GM13977 (cell line): ENCODE data around the gene TMEM163.
"Not testable (repeated sequence)": the region's sequence is repeated elsewhere in the genome, so short reads cannot be mapped to it uniquely, and the experiment has no call there.

Experiments used
- DNase-seq: peaks from one replicate; pipeline ENCODE4 v3.0.0; 2012; ENCODE audit warnings: low spot score
- in situ Hi-C: fragments of 300-500 bp; cut with MboI; formaldehyde crosslinking; loops from one replicate; pipeline ENCODE4 v1.12.0; 2022; ENCODE audit warnings: low sequenced_read_pairs, low pct_unique_long_range_greater_than_20kb, mixed read lengths, inconsistent platforms; ENCODE audit not compliant: unreplicated experiment
- TF ChIP-seq, protein P1 (sequence below): IDR thresholded peaks from 2 replicates; pipeline ENCODE4 v1.5.1; 2012; ENCODE audit warnings: mild to moderate bottlenecking, control low read depth; ENCODE audit not compliant: insufficient read depth; ENCODE audit errors: extremely low read depth, missing control alignments

TMEM163 gene

DNA sequence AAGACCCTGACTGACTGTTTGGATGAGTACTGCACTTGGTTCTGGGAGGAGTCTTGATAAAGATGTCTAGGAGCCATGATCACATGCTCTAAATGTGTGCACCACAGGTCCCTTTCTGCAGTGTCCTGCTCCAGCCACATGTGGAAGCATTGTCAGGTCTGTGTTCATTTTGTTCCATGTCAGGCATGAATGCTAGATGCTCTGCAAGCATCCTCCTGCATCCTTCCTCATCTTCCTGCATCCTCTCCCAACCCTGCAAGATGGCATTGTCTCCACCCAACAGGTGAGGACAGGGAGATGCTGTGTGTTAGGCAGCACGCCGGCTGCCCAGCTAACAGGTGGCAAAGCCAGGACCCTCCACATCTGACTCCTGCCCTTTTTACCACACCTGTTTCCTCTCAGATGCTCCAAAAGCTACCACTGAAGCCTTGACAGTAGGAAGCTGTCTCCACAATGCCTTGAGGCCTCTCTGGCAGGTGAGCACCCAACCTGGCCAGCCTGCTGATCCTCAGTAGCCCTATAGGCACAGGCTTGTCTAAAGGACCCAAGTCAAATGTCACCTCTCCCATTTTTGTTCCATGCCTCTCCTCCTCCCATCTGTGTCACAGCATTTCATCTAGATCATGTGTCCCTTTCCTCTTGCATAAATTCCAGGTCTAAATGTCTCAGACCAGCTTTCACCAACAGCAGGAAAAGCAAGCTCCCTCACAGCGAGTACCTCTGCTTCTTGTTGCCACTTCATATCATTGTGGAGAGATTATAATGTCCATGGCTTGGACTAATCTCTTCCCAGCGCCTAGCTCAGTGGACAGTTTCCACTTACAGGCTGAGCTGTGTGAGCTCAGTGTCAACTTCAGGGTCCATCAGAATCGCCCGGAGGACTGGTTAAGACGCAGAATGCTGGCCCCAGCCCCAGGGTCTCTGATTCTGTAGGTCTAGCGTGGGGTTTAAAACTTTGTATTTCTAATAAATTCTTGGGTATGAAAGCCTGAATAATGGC is 55.0 kb downstream of the TMEM163 start:
- in situ Hi-C loops = no loop called here
- DNase-seq = no peak
- TF ChIP-seq, protein P1, sequence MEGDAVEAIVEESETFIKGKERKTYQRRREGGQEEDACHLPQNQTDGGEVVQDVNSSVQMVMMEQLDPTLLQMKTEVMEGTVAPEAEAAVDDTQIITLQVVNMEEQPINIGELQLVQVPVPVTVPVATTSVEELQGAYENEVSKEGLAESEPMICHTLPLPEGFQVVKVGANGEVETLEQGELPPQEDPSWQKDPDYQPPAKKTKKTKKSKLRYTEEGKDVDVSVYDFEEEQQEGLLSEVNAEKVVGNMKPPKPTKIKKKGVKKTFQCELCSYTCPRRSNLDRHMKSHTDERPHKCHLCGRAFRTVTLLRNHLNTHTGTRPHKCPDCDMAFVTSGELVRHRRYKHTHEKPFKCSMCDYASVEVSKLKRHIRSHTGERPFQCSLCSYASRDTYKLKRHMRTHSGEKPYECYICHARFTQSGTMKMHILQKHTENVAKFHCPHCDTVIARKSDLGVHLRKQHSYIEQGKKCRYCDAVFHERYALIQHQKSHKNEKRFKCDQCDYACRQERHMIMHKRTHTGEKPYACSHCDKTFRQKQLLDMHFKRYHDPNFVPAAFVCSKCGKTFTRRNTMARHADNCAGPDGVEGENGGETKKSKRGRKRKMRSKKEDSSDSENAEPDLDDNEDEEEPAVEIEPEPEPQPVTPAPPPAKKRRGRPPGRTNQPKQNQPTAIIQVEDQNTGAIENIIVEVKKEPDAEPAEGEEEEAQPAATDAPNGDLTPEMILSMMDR = no peak

DNA sequence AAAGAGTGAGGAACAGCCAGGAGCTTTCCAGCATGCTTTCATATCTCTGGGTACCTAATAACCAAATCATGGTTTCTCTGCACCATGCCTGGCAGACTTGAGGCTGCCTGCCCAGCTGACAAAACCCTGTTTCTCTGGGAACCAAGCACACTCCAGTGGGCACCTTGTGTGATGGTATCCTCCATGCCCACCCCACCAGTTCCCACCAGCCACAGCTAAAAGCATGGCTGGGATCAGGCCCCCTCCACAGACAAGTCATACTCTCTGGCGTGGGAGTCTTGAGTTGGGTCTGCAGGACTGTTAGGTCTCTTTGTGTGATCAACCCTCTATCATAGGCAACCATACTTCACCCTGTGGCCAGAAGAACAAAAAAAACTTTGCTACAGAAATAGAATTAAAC is 56.0 kb downstream of the TMEM163 start:
- DNase-seq = no peak
- TF ChIP-seq, protein P1 = no peak
- in situ Hi-C loops = no loop called here

DNA sequence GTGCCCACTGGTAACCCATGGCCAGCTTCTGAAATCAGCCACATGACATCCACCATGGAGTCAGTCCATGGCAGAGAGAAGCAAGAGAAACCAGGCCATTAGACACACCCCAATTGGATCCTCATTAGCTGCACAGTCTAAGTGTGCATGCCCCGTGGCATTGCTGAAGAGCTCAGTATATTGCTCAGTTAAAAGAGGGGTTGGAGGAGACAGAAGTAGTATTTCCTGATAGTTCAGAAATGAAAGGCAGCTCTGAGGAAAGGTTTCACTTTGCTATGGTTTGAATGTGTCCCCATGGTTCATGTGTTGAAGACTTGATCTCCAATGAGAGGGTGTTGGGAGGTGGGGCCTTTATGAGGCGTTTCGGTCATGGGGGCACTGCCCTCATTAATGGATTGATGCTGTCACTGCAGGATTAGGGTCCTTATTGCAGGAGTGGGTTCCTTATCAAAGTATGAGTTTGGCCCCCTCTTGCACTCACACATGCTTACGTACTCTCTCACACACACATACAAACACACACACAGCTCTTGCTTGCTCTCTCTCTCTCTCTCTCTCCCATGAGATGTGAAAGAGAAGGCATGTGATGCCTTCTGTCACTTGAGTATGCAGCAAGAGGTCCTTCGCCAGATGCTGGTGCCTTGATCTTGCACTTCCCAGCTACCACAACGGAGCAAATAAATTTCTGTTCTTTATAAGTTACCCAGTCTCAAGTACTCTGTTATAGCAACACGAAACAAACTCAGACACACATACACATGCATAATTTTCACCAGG is 58.0 kb downstream of the TMEM163 start:
- in situ Hi-C loops = no loop called here
- TF ChIP-seq, protein P1 = no peak
- no peak for DNase-seq

DNA sequence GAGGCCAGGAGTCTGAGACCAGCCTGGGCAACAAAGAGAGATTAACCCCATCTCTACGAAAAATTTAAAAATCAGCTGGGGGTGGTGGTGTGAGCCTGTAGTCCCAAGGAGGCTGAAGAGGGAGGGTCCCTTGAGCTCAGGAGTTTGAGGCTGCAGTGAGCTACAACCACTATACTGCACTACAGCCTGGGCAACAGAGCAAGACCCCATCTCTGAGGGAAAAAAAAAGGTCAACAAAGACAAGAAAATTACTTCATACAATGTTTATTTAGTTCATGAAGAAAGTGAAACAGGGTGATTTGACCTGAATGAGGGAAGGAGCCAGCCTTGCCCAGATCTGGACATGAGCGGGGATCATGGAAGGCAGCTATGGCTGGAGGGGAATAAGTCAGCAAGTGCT is 59.1 kb downstream of the TMEM163 start:
- DNase-seq = no peak
- TF ChIP-seq, protein P1 = no peak
- in situ Hi-C loops = no loop called here

DNA sequence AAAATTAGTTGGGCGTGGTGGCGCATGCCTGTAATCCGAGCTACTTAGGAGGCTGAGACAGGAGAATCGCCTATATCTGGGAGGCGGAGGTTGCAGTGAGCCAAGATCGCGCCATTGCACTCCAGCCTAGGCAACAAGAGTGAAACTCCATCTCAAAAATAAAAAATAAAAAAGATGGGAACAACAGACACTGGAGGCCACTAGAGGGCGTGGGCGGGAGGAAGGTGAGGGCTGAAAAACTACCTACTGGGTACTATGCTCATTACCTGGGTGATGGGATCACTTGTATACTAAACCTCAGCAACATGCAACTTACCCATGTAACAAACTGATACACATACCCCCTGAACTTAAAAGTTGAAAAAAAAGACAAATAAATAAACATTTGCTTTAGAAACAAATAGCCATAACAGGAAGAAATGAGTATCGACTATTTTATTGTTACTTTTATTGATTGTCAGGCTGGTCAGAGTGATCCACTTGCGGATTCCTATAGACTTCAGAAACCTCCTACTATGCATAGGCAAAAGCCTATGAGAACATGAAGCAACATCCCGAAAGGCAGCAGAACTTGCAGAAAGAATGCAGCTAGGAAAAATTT is 61.0 kb downstream of the TMEM163 start:
- DNase-seq = no peak
- in situ Hi-C loops = no loop called here
- TF ChIP-seq, protein P1 = peak; percentile 37

DNA sequence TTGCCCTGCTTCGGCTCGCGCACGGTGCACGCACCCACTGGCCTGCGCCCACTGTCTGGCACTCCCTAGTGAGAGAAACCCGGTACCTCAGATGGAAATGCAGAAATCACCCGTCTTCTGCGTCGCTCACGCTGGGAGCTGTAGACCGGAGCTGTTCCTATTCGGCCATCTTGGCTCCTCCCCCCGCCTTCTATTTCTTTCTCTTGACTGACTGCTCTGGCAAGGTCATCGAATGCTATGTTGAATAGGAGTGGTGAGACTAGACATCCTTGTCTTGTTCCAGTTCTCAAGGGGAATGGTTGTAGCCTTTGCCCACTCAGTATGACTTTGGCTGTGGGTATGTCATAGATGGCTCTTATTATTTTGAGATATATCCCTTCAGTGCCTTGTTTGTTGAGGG is 62.4 kb downstream of the TMEM163 start:
- in situ Hi-C loops, DNase-seq: not testable (repeated sequence)
